NCI-H345 treated with DMSO at 0.1 percent for 48 hours (cell line): ENCODE results near the gene FRMD4A.
"Not testable (repeated sequence)": the region's sequence is repeated elsewhere in the genome, so short reads cannot be mapped to it uniquely, and the experiment has no call there.

Experiments
- DNase-seq: peaks from one replicate; lab custom pipeline; 2025; ENCODE audit not compliant: unreplicated experiment; lab: John Stamatoyannopoulos, UW

The FRMD4A gene

GRCh38 chr10:13773496-13774170 is 557.1 kb downstream of the FRMD4A start:
- no peak for DNase-seq

GRCh38 chr10:13773043-13773442 is 557.7 kb downstream of the FRMD4A start:
- DNase-seq: no peak

- DNase-seq: no peak
These were observed 558.7 kb downstream of the FRMD4A start for GRCh38 chr10:13771992-13772391.

GRCh38 chr10:13770760-13771493 is 559.8 kb downstream of the FRMD4A start:
- DNase-seq: no peak

GRCh38 chr10:13769946-13770345 is 560.8 kb downstream of the FRMD4A start:
- DNase-seq: no peak

- no peak for DNase-seq
These were observed 563.0 kb downstream of the FRMD4A start for GRCh38 chr10:13767676-13768178.

GRCh38 chr10:13767148-13767547 is 563.6 kb downstream of the FRMD4A start:
- DNase-seq: not testable (repeated sequence)

- DNase-seq: no peak
These were observed 564.9 kb downstream of the FRMD4A start for GRCh38 chr10:13765641-13766341.

GRCh38 chr10:13761490-13762091 is 569.1 kb downstream of the FRMD4A start:
- no peak for DNase-seq

GRCh38 chr10:13759168-13759567 is 571.6 kb downstream of the FRMD4A start:
- no peak for DNase-seq

GRCh38 chr10:13758756-13759155 is 572.0 kb downstream of the FRMD4A start:
- DNase-seq: no peak

- DNase-seq: no peak
These were observed 572.4 kb downstream of the FRMD4A start for GRCh38 chr10:13758312-13758711.

- no peak for DNase-seq
These were observed 576.4 kb downstream of the FRMD4A start for GRCh38 chr10:13754277-13754676.

GRCh38 chr10:13751191-13751764 is 579.4 kb downstream of the FRMD4A start:
- DNase-seq: no peak

- DNase-seq: no peak
These were observed 580.2 kb downstream of the FRMD4A start for GRCh38 chr10:13750299-13751190.

- no peak for DNase-seq
These were observed 585.5 kb downstream of the FRMD4A start for GRCh38 chr10:13745271-13745670.

GRCh38 chr10:13743963-13744362 is 586.8 kb downstream of the FRMD4A start:
- no peak for DNase-seq

- no peak for DNase-seq
These were observed 587.5 kb downstream of the FRMD4A start for GRCh38 chr10:13743101-13743693.

- DNase-seq: no peak
These were observed 589.3 kb downstream of the FRMD4A start for GRCh38 chr10:13741438-13741837.

GRCh38 chr10:13740461-13740860 is 590.3 kb downstream of the FRMD4A start:
- no peak for DNase-seq
